ENCODE measurements around the gene OR51V1. TPM values are rescaled to one million over a fixed set of nuclear protein-coding genes. Genes with fewer than 3 reads are reported as not detected.

Gene OR51V1
- total RNA-seq, 1 experiment from 2014 or later: not detected

DNA sequence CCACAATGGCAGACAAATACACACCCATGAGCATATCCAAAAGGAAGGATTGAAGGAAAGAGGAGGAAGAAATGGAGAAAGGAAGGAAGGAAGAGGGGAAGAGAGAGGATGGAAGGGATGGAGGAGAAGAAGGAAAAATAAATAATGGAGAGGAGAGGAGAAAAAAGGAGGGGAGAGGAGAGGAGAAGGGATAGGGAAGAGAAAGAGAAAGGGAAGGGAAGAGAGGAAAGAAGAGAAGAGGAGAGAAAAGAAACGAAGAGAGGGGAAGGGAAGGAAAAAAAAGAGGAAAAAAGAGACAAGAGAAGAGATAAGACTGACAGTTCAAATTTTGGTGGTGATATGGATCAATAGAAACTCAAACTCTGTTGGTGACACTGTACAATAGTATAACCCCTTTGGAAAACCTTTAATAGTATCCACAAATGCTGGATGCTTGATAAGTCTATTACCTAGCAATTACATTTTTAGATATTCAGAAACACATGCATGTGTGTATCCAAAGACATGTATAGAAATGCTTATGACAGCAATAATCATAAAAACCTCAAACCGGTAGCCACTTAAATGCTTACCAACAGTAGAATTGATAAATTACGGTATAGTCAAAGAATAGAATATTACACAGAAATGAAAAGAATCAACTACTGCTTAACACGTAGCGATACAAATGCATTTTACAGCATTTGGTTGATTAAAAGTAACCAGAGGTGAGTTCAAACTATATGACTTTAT lies 35.0 kb upstream of the OR51V1 start:
- BruUV-seq (replicated peaks): no TSS peak
- ChIA-PET POLR2A (ENCODE audit: unreplicated experiment) (no interaction called here), CTCF (no interaction called here)
- no peak overlapping the region for H3K4me2 ChIP-seq (ENCODE audit: low read length)
- intact Hi-C loops (cut with micrococcal nuclease): no loop called here
- no peak overlapping the region for H3K4me3 ChIP-seq (ENCODE audit: low read length)
- no peak for DNase-seq
- no peaks in the 10 kb centered on the region for H4K20me1 ChIP-seq (ENCODE audit: low read length)
- H3K36me3 ChIP-seq (ENCODE audit: low read depth, low read length): no peaks in the 10 kb centered on the region
- H3K4me1 ChIP-seq (ENCODE audit: insufficient read depth, low read length): no peaks in the 10 kb centered on the region
- no peaks in the 10 kb centered on the region for H3K79me2 ChIP-seq (ENCODE audit: low read length)
- no peak overlapping the region for H3K27ac ChIP-seq (ENCODE audit: low read length)
- ATAC-seq: no peak
- no peaks in the 10 kb centered on the region for H3F3A ChIP-seq (ENCODE audit: low read length, unreplicated experiment)
- H3K9me2 ChIP-seq (replicated peaks; ENCODE audit: low read length): no peaks in the 10 kb centered on the region
- TF ChIP-seq EZH2phosphoT487 (IDR thresholded peaks at IDR 0.05; ENCODE audit: borderline replicate concordance, low read length) (no peak), EZH2 (IDR thresholded peaks at IDR 0.05; ENCODE audit: low read length, unreplicated experiment) (no peak)
- TF ChIP-seq, protein P1, sequence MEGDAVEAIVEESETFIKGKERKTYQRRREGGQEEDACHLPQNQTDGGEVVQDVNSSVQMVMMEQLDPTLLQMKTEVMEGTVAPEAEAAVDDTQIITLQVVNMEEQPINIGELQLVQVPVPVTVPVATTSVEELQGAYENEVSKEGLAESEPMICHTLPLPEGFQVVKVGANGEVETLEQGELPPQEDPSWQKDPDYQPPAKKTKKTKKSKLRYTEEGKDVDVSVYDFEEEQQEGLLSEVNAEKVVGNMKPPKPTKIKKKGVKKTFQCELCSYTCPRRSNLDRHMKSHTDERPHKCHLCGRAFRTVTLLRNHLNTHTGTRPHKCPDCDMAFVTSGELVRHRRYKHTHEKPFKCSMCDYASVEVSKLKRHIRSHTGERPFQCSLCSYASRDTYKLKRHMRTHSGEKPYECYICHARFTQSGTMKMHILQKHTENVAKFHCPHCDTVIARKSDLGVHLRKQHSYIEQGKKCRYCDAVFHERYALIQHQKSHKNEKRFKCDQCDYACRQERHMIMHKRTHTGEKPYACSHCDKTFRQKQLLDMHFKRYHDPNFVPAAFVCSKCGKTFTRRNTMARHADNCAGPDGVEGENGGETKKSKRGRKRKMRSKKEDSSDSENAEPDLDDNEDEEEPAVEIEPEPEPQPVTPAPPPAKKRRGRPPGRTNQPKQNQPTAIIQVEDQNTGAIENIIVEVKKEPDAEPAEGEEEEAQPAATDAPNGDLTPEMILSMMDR (conservative IDR thresholded peaks at IDR 0.05; ENCODE audit: low read depth, low read length): no peak
- no peak overlapping the region for H2AFZ ChIP-seq (ENCODE audit: low read length)
- no peaks in the 10 kb centered on the region for H3K27me3 ChIP-seq (ENCODE audit: low read length)
- no peaks in the 10 kb centered on the region for H3K9me3 ChIP-seq (ENCODE audit: low read length)
- H3K9ac ChIP-seq (ENCODE audit: low read length): no peak overlapping the region

DNA sequence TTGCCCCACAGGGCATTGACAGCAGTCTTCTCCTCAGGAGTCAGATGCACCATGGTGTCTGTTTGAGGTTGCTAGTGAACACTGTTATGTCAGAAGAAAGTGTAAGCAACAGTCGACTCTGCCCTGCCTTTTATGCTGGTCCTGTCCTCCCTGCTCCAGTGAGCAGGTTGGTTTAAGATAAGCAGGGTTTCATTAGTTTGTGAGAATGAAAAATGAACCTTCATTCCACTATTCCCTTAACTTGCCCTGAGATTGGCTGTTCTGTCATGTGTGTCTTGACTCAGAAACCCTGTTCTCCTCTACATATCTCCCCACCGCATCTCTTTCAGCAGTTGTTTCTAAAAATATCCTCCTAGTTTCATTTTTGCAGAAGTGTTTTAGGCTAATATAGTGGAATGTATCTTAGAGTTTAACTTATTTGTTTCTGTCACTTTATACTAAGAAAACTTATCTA lies 33.9 kb upstream of the OR51V1 start, which contains the start of gene HBD:
TSS of gene HBD (minus strand) at position 103 of the 454 bp plus-strand sequence. CDS start at position 53, 50 bp downstream.
- no TSS peak for BruUV-seq (replicated peaks)
- no peaks in the 10 kb centered on the region for H3K9me3 ChIP-seq (ENCODE audit: low read length)
- ChIA-PET CTCF (no interaction called here), POLR2A (ENCODE audit: unreplicated experiment) (no interaction called here)
- no peak within 1 kb of the TSS for H3K4me3 ChIP-seq (ENCODE audit: low read length)
- TF ChIP-seq EZH2 (IDR thresholded peaks at IDR 0.05; ENCODE audit: low read length, unreplicated experiment) (no peak), EZH2phosphoT487 (IDR thresholded peaks at IDR 0.05; ENCODE audit: borderline replicate concordance, low read length) (no peak)
- TF ChIP-seq, protein P1 (conservative IDR thresholded peaks at IDR 0.05; ENCODE audit: low read depth, low read length): no peak
- no peaks in the 10 kb centered on the region for H3K79me2 ChIP-seq (ENCODE audit: low read length)
- H4K20me1 ChIP-seq (ENCODE audit: low read length): no peaks in the 10 kb centered on the region
- intact Hi-C loops (cut with micrococcal nuclease): no loop called here
- no peaks in the 10 kb centered on the region for H3K36me3 ChIP-seq (ENCODE audit: low read depth, low read length)
- H2AFZ ChIP-seq (ENCODE audit: low read length): no peak within 1 kb of the TSS
- DNase-seq: no peak
- H3K4me1 ChIP-seq (ENCODE audit: insufficient read depth, low read length): no peaks in the 10 kb centered on the region
- no peak within 1 kb of the TSS for H3K9ac ChIP-seq (ENCODE audit: low read length)
- H3K4me2 ChIP-seq (ENCODE audit: low read length): no peak within 1 kb of the TSS
- no peaks in the 10 kb centered on the region for H3K9me2 ChIP-seq (replicated peaks; ENCODE audit: low read length)
- H3F3A ChIP-seq (ENCODE audit: low read length, unreplicated experiment): no peaks in the 10 kb centered on the region
- no peaks in the 10 kb centered on the region for H3K27me3 ChIP-seq (ENCODE audit: low read length)
- no peak within 1 kb of the TSS for H3K27ac ChIP-seq (ENCODE audit: low read length)
- no peak for ATAC-seq

DNA sequence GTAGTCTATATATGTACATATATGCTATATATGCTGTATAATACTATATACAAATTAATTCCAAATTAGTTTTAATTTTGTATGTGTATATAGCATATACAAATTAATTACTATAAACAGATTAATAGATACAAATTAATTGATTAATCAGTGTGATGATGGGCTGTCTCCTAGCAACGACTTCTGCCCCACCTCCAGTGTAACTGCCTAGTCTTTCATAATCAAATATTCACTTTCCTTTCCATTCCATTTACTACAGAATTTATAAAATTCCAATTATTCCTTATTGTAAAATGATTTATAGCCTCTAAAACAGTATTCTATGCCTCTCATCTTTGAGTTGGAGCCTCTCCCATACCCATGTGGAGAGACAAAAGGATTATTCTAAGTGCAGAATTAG lies 32.8 kb upstream of the OR51V1 start:
- Histone ChIP-seq H2AFZ (ENCODE audit: low read length) (no peak overlapping the region), H3K79me2 (ENCODE audit: low read length) (no peaks in the 10 kb centered on the region), H3K9ac (ENCODE audit: low read length) (no peak overlapping the region), H3K27ac (ENCODE audit: low read length) (no peak overlapping the region), H3K4me1 (ENCODE audit: insufficient read depth, low read length) (no peaks in the 10 kb centered on the region), H3K36me3 (ENCODE audit: low read depth, low read length) (no peaks in the 10 kb centered on the region), H3K9me3 (ENCODE audit: low read length) (no peaks in the 10 kb centered on the region), H3K4me3 (ENCODE audit: low read length) (no peak overlapping the region), H4K20me1 (ENCODE audit: low read length) (no peaks in the 10 kb centered on the region), H3K9me2 (replicated peaks; ENCODE audit: low read length) (no peaks in the 10 kb centered on the region), H3K27me3 (ENCODE audit: low read length) (no peaks in the 10 kb centered on the region), H3K4me2 (ENCODE audit: low read length) (no peak overlapping the region), H3F3A (ENCODE audit: low read length, unreplicated experiment) (no peaks in the 10 kb centered on the region)
- TF ChIP-seq, protein P1 (conservative IDR thresholded peaks at IDR 0.05; ENCODE audit: low read depth, low read length): no peak
- TF ChIP-seq EZH2phosphoT487 (IDR thresholded peaks at IDR 0.05; ENCODE audit: borderline replicate concordance, low read length): no peak
- no peak for TF ChIP-seq EZH2 (IDR thresholded peaks at IDR 0.05; ENCODE audit: low read length, unreplicated experiment)
- ATAC-seq (no peak), DNase-seq (no peak)
- ChIA-PET CTCF (no interaction called here), POLR2A (ENCODE audit: unreplicated experiment) (no interaction called here)
- intact Hi-C loops (cut with micrococcal nuclease): no loop called here
- no TSS peak for BruUV-seq (replicated peaks)

Data from PC-3 (cell line).